Measurements from ENCODE around the gene CCDC149.

The CCDC149 gene

GRCh38 chr4:24808261-24808660 is 104.6 kb downstream of the CCDC149 start:
- H3F3A ChIP-seq (ENCODE audit: insufficient read depth, low read length), result no peaks in the 10 kb centered on the region
- H3K27ac ChIP-seq (ENCODE audit: low read depth, low read length, poor library complexity, severe bottlenecking), result no peak overlapping the region
- H4K20me1 ChIP-seq (ENCODE audit: insufficient read depth, low read length), result no peaks in the 10 kb centered on the region
- no peaks in the 10 kb centered on the region for H3K9me3 ChIP-seq (ENCODE audit: low read length)
- no peaks in the 10 kb centered on the region for H3K36me3 ChIP-seq (ENCODE audit: insufficient read depth, low read length)
- H2AFZ ChIP-seq (ENCODE audit: low read length), result no peak overlapping the region
- no peak for TF ChIP-seq CTCF (IDR thresholded peaks at IDR 0.05; ENCODE audit: low read length)
- no peak overlapping the region for H3K4me2 ChIP-seq (ENCODE audit: low read length)
- no peak overlapping the region for H3K4me3 ChIP-seq (ENCODE audit: low read depth, low read length, poor library complexity, severe bottlenecking)
- no peaks in the 10 kb centered on the region for H3K79me2 ChIP-seq (ENCODE audit: insufficient read depth, low read length)
- H3K9me2 ChIP-seq (ENCODE audit: low read depth, low read length), result no peaks in the 10 kb centered on the region
- no peaks in the 10 kb centered on the region for H3K4me1 ChIP-seq (ENCODE audit: insufficient read depth, low read length, severe bottlenecking)
- H3K9ac ChIP-seq (ENCODE audit: low read length), result no peak overlapping the region
- H3K27me3 ChIP-seq (ENCODE audit: insufficient read depth, low read length), result no peaks in the 10 kb centered on the region

GRCh38 chr4:24807611-24808010 is 105.2 kb downstream of the CCDC149 start:
- no peak overlapping the region for H2AFZ ChIP-seq (ENCODE audit: low read length)
- H3K9ac ChIP-seq (ENCODE audit: low read length), result no peak overlapping the region
- H3K9me3 ChIP-seq (ENCODE audit: low read length), result no peaks in the 10 kb centered on the region
- H3K9me2 ChIP-seq (ENCODE audit: low read depth, low read length), result no peaks in the 10 kb centered on the region
- no peak overlapping the region for H3K27ac ChIP-seq (ENCODE audit: low read depth, low read length, poor library complexity, severe bottlenecking)
- H3K4me2 ChIP-seq (ENCODE audit: low read length), result no peak overlapping the region
- no peaks in the 10 kb centered on the region for H3K27me3 ChIP-seq (ENCODE audit: insufficient read depth, low read length)
- H3K4me1 ChIP-seq (ENCODE audit: insufficient read depth, low read length, severe bottlenecking), result no peaks in the 10 kb centered on the region
- TF ChIP-seq CTCF (IDR thresholded peaks at IDR 0.05; ENCODE audit: low read length) (no peak), EZH2 (IDR thresholded peaks at IDR 0.05; ENCODE audit: borderline replicate concordance, low read length) (no peak)
- no peaks in the 10 kb centered on the region for H3F3A ChIP-seq (ENCODE audit: insufficient read depth, low read length)
- H3K79me2 ChIP-seq (ENCODE audit: insufficient read depth, low read length), result no peaks in the 10 kb centered on the region
- no peaks in the 10 kb centered on the region for H3K36me3 ChIP-seq (ENCODE audit: insufficient read depth, low read length)
- H3K4me3 ChIP-seq (ENCODE audit: low read depth, low read length, poor library complexity, severe bottlenecking), result no peak overlapping the region
- no peaks in the 10 kb centered on the region for H4K20me1 ChIP-seq (ENCODE audit: insufficient read depth, low read length)

- Histone ChIP-seq H3K4me2 (ENCODE audit: low read length) (no peak overlapping the region), H4K20me1 (ENCODE audit: insufficient read depth, low read length) (no peaks in the 10 kb centered on the region), H3K4me1 (ENCODE audit: insufficient read depth, low read length, severe bottlenecking) (no peaks in the 10 kb centered on the region), H3K9me3 (ENCODE audit: low read length) (no peaks in the 10 kb centered on the region), H3K79me2 (ENCODE audit: insufficient read depth, low read length) (no peaks in the 10 kb centered on the region), H3K9me2 (ENCODE audit: low read depth, low read length) (no peaks in the 10 kb centered on the region), H3F3A (ENCODE audit: insufficient read depth, low read length) (no peaks in the 10 kb centered on the region), H3K4me3 (ENCODE audit: low read depth, low read length, poor library complexity, severe bottlenecking) (no peak overlapping the region), H3K9ac (ENCODE audit: low read length) (no peak overlapping the region), H3K27me3 (ENCODE audit: insufficient read depth, low read length) (no peaks in the 10 kb centered on the region), H3K36me3 (ENCODE audit: insufficient read depth, low read length) (no peaks in the 10 kb centered on the region), H2AFZ (ENCODE audit: low read length) (no peak overlapping the region), H3K27ac (ENCODE audit: low read depth, low read length, poor library complexity, severe bottlenecking) (no peak overlapping the region)
- TF ChIP-seq CTCF (IDR thresholded peaks at IDR 0.05; ENCODE audit: low read length), result no peak
- TF ChIP-seq EZH2 (IDR thresholded peaks at IDR 0.05; ENCODE audit: borderline replicate concordance, low read length), result no peak
These were observed 106.4 kb downstream of the CCDC149 start for GRCh38 chr4:24806206-24806990.
